COLO668 (cell line): ENCODE data around the gene XPR1.

Source experiments
- DNase-seq: peaks from one replicate; lab custom pipeline; 2025; ENCODE audit not compliant: unreplicated experiment; lab: John Stamatoyannopoulos, UW

XPR1 gene

DNA sequence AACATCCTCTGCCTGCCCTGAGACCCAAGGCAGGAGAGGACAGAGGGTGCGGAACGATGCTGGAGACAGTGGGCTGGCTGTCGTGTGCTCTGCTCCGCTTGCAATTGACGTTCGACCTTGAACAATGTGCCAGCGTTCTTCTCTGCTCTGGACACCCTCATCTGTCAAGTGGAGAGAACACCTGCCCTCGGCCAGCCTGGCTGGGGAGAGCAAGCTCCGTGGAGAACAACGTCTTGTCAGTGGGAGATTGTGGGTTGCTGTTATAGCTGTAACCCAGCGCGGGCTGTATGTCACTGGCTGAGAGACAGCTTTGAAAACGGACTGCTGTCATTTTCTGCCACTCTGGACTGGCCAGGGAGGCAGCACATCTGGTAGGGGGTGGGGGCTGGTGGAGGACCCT, 295.5 kb downstream of the XPR1 start:
- peak; percentile 73 for DNase-seq

DNA sequence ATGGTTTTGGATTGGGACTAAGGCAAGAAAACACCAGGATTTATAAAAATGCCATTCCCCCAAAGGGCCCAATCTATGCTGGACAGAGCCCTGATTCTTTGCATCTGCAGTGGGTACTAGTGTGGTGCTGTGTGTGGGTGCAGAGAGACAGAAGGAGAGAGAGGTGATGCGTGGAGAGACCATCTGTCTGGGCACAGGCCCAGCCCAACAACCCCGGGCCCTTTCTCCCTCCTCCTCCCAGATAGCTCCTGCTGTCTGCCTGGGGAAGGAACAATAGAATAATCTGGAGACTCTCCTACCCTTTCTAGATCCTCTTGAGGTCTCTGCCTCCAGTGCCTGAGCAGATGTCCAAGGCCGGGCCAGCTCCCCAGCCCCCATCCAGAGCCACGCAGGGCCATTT, 296.0 kb downstream of the XPR1 start:
- peak; percentile 52 for DNase-seq

DNA sequence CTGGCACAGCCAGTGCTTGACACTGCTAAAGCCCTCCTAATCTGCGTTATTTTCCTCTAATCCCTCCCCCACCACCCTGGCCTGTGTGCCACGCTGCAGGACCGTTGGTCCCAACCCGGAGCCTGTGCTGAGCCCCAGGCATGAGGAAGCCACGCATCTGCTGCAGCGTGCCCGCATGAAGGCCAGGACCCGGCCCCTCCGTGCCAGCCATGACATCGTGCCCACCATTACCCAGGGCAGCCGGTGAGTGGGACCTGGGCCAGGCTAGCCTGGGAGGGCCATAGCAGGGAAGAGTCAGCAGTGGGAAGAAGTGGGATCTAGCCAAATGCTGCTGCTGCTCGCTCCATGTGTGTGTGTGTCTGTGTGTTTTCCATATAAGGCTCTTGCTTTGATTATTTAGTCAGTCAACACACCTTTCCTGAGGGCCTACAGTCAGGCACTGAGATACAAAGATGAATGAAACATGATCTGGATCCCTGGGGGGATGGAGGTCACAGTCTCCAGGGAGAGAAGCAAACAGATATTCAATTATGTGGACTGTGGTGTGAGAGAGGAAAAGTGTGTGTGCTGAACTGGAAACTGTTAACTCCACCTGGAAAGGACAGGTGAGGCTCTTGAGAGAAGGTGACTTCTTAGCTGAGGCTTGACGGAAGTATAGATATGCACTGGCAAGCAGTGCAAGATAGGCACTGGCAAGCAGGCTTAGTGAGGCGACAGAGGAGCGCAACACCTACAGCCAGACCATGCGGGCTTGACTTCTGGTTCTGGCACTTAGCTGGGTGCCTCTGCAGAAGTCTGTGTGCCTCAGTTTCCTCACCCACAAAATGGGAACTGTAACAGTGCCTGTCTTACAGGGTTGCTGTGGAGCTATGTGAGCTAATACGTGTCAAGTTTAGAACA, 296.8 kb downstream of the XPR1 start:
- peak; percentile 78 for DNase-seq

DNA sequence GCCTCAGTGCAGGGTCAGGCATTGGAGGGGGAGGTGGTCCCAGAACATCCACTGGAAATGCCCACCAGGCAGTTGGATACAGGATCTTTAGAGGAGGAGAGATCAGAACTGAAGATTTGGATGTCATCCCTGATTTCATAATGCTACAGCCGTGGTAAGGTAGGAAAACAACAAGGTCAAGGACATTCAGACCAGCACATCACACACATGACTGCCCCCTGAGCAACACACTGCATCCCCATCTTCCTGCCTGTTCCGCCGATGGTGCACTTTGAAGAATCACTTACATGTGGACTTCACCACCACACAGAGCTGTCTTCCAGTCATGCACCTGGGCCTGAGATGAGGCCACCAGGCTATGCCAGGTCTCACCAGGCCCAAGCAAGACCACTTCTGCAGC, 297.6 kb downstream of the XPR1 start:
- no peak for DNase-seq

DNA sequence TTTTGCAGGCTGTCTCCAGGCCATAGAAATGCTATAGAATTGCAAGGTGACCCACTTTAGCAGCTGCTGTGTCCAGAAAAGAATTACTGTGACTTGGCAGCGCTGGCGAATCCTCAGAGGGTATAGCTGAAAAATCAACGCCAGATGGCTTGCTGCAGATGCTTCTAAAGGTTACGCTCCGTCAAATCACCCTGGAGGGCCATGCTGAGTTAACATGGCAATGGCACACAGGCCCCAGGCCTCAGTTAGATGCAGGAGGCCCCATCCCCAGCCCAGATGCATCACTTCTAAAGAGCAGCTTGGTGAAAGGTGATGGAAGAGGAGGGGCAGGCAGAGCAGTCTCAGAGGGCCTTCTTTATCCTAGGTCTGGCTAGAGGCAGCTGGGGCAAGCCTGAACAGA, 298.9 kb downstream of the XPR1 start:
- DNase-seq: peak; percentile 45

DNA sequence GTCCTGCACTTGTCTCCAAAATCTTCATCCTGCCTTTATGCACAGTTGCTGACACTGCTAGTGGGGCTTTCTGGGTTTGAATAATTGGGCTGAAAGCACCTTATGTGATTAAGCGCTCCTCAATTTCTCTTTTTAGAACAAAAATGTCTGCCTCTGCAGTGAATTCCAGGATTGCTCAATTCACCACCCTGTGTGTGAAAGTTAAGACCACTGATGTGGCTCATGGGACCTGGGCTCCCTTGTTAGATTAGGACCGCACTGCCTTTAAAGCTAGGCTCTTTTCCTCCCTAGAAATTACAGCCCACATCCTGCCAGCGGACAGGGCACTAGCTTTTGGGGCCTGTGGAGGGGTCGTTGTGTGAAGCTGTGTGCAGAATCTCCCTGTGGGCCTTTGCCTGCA, 299.7 kb downstream of the XPR1 start:
- no peak for DNase-seq

DNA sequence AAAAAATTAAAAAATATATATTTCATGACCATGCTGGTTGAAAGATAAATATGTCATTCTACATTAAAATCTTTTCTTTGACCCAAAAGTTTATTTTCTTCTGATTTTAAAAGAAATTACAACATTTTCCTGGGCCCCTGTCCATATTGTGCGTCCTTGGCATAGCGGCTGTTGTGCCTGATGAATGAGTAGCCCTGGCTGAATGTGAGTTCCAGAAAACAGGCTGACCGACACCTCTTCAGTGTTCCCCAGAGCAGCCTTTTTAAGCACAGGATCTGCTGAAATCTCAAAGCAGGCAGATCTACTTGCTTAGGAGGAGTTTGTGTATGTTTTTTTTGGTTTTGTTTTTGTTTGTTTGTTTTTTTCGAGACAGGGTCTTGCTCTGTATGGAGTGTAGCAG, 300.6 kb downstream of the XPR1 start:
- DNase-seq: no peak

DNA sequence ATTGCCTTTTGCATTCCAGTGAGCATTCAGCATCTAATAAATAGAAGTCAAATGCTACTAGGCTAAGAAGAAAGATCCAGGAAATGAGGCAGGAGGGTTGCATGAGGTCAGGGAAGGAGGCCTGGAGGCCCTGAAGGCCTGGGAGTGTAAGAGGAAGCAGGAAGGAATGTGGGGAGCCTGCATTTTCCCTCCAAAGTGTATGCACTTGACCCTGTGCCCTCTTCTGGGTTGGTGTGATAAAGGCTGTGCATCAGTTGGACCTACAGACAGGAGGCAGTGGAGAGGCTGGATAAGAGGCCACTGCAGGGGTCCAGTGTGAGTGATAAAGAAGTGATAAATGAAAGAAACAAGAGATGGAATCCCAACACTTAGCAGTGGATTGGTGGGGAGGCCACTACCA, 301.3 kb downstream of the XPR1 start:
- no peak for DNase-seq

DNA sequence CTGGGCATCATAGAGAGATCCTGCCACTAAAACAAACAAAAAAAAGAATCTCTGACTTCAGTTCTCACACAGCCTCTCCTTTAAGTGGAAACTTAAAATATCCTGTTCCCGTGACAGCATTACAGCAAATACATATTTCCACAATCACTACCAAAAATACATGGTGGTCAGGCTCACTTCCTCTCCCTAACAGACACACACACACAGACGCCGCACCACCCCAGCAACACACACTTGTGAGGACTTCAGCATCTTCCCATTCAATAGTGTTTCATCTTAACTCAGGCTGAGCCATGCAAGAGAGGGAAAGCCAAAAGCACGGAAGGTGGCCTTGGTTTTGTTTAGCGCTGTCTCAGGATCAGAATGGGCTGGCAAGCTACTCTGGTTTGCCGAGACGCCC, 302.7 kb downstream of the XPR1 start:
- no peak for DNase-seq

DNA sequence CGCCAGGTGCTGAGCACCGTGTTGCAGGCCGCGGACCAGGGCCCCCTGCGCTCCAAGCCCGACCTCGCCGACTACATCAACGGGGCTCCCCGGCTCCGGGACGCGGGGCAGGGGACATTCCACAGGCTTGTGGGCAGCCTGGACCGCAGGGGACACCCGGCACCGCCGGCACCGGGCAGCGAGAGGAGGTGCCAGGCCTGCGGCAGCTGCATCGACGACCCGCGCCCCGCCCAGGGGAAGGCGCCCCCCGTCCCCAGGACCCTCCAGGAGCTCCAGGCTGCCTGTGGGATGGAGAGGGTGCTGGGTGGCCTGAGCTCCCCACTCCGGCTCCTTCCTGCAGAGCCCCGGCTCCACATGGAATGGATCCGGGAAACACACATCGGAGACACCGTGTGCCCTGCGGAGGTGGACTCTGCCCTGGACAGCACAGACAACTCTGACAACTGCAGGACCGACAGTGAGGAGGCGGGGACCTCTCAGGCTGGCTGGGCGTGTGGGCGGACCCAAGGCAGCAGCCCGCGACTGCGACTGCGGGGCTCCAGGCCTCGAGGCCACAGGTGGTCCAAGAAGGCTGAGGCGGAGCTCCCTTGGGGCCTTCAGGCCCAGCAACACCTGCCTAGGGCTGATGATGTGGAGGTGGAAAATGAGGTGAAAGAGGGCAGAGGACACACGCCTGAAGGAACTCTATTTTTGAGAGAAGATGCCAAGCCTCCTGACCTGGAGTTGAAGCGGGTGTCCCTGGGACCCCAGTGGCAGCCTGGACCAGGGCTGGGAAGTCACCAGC, 303.7 kb downstream of the XPR1 start:
- DNase-seq: peak; percentile 38

DNA sequence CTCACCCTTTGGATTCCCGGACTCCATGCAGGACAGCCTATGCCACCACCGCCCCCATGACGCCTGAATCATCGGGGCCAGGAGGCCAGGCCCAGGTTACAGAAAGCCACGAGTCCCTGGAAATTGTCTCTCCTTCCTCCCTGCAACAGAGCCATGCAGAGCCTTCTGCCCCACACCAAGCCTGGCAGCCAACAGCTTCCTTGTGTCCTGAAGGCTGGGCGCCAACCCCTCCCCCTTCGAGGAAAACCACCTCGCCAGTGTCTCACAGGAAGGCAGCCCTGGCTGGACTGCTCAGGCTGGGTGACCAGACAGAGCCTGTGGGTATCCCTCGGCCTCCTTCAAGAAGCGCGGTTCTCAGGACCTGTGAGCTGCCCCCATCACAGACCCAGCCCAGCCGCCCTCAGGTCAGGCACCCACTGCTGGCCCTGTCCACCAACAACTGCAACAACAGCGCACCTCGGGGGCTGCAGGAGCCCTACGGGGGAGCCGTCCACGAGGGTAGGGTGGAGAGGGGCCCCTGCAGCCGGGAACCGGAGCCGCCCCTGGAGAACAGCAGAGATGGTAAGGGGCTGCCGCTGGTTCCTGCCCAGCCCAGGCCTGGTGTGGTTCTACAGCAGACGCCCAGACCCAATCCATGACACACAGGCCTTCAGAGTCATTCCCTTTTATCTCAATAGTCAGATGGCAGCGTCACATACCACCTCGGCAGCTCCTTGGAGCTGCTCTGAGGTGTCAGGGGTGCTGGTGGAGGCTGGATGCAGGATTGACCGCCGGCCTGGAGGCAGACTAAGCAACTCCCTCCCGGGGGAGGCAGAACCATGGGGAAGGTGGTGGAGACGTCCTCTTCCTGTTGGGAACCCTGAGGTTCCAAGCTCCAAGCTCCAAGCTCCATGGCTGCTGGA, 304.5 kb downstream of the XPR1 start:
- no peak for DNase-seq

DNA sequence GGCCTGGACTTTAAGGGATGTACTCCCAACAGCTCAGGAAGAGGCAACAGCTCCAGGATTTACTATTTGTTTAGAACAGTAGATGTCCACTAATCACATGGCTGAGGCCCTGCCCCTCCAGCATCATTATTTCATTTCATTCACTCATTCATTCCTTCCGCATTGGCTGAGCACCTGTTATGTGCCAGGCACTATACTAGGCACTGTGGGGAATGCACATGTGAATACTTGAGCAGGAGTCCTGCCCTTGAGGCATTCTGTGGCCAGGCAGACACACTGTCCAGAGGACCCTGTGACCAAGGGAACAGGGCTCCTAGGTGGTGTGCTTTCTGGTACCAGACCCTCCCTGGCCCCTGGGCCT, 305.2 kb downstream of the XPR1 start:
- DNase-seq: no peak

DNA sequence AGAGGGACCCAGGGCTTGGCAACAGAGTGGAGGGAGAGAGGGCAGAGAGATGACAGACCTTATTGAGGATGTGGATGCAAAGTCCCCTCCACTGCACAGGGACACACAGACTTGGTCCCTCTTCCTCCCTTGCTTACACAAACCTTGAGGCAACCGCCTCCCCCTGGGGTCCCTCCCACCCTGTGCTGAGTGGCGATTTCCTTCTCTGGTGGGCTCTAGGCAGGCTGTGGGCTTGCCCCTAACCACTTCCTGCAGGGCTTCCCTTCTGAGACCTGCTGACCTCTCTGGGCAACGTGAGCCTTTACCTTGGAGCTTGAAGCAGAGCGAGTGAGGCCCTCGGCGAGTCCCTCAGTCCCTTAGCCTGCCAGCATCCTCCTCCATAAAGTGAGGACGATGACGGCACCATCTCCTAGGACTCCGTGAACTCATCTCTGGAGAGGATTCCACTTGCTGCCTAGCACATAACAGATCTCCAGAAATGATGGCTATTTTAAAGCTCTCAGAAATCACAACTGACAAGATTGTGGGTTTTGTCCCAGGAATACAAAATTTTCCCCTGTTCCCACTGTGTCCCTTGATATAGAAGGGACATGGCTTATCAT, 305.9 kb downstream of the XPR1 start:
- no peak for DNase-seq

DNA sequence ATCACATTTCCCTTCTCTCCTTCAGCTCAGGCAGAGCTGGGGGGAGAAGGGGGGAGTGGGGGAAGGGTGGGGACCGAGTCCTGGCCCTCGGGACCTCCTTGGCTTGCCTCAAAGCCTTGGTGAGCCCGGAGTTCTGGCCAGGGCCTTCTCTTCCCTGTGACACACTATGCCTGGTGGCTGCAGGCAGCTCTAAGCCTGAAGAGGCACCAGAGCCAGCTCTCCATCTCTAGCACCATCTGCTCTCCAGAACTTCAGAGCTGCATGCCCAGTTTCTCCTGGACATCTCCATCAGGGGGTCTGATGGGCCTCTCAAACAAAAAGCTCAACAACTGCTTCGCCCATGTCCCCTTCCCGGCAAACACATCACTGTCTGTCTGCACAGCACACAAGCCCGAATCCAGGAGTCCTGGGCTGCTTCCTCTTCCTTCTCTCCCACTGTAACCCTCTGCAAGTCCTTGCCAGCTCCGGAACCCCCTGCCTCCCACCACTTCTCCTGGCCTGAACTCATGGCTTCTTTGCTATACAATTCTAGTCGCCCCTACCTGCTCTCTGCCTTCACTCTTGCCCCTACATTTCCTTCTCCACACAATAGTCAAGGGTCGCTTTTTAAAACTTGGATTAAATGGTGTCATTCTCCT, 307.4 kb downstream of the XPR1 start:
- DNase-seq: no peak

DNA sequence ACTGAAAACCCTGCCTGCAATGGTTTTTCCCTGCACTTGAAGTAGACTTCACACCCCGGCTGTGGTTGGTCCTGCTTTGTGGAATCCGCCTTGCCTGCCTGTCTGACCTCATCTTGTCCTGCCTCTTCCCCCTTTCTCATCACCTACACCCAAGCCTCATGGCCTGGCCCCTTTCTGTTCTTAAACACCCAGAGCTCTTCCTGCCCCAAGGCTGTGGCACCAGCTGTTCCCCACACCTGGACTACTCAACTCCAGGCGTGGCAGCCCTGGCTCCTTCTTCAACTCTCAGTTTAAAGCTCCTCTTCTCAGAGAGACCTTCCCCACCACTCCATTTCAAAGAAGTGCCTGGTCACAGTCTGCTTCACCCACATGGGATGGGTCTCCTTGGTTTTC, 307.9 kb downstream of the XPR1 start:
- DNase-seq: no peak
